ENCODE results near the gene ACTR2.
"Not testable (repeated sequence)": the region's sequence is repeated elsewhere in the genome, so short reads cannot be mapped to it uniquely, and the experiment has no call there.

ACTR2 gene

DNA sequence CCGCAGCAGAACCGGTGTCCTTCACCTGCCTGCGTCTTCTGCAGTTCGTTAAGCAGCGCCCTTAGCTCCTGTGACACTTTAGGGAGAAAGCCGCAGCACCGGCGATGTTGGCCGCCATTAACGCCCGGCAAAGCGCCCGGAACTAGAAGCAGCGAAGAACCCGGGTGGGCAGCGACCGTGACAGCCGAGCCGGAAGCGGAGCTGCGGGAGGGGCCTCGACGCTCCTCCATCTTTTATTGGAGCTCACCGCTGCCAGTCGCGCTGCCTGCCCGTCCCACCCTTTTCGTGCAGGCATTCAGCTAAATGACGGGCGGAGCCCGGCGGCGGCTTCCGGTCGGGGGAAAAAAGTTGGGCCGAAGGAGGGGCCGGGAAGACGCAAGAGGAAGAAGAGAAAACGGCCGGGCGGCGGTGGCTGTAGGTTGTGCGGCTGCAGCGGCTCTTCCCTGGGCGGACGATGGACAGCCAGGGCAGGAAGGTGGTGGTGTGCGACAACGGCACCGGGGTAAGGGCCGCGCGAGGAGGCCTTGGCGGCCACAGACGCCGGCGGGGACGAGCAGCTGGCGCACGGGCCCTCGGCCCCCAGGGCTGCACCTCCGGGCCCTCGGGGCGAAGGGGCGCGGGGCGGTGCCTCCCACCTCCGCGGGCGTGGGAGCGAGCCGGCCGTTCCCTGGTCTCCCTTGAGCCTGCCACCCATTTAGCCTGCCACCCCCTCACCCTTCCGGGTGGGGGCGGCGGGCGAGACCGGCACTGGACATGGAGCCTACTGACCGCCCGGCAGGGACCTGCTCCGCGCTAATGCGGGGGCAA lies at the start of gene ACTR2:
Gene ACTR2 (plus strand): TSS at position 376 of the 807 bp plus-strand sequence. CDS start 79 bp downstream, at position 455.
- DNase-seq (ENCODE audit: low spot score), result peak; percentile 97

- no peak for DNase-seq (ENCODE audit: low spot score)
Observed at GRCh38 chr2:65182570-65182969, 45.1 kb upstream of the ACTR2 start.

- not testable (repeated sequence) for DNase-seq (ENCODE audit: low spot score)
Observed at GRCh38 chr2:65183406-65183805, 44.2 kb upstream of the ACTR2 start.

- no peak for DNase-seq (ENCODE audit: low spot score)
Observed at GRCh38 chr2:65185012-65185411, 42.6 kb upstream of the ACTR2 start.

DNA sequence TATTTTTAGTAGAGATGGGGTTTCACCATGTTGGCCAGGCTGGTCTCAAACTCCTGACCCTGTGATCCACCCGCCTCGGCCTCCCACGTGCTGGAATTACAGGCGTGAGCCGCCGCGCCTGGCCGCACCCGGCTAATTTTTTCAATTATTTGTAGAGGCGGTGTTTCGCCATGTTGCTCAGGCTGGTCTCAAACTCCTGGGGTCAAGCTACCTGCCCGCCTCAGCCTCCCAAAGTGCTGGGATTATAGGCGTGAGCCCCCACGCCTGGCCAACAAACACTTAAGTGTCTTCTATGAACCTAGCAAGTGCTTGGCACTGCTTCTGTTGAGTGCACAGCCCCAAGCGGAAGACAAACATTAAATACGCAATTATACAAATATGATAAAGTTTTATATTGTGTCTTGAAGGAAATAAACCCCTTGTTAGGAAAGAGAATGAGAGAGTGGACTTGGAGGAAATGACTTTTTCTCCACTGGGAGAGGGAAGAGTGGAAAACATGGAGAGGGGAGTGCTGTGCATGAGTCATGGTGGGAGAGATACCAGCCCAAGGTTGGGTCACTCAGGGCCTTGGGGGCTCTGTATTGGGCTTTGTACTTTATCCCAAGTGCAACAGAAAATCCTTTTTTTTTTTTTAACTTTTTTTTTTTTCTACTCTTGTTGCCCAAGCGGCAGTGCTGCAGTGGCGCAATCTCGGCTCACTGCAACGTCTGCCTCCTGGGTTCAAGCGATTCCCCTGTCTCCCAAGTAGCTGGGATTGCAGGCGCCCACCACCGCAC lies 41.4 kb upstream of the ACTR2 start:
- no peak for DNase-seq (ENCODE audit: low spot score)

- peak; percentile 51 for DNase-seq (ENCODE audit: low spot score)
Observed at GRCh38 chr2:65186872-65187851, 40.5 kb upstream of the ACTR2 start.

DNA sequence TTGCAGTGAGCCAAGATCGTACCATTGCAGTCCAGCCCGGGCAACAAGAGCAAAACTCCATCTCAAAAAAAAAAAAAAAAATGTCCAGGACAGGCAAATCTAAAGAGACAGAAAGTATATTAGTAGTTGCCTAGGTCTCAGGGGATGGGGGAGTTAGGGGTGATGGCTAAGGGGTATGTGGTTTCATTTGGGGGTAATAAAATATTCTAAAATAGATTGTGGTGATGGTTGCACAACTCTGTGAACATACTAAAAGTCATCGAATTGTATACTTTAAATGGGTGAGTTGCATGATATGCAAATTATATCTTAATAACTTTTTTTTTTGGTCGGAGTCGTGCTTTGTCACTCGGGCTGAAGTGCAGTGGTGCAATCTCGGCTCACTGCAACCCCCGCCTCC lies 34.2 kb upstream of the ACTR2 start:
- no peak for DNase-seq (ENCODE audit: low spot score)

GRCh38 chr2:65198737-65199136 lies 28.9 kb upstream of the ACTR2 start:
- DNase-seq (ENCODE audit: low spot score), result no peak

- DNase-seq (ENCODE audit: low spot score), result no peak
Observed at GRCh38 chr2:65199166-65199565, 28.5 kb upstream of the ACTR2 start.

DNA sequence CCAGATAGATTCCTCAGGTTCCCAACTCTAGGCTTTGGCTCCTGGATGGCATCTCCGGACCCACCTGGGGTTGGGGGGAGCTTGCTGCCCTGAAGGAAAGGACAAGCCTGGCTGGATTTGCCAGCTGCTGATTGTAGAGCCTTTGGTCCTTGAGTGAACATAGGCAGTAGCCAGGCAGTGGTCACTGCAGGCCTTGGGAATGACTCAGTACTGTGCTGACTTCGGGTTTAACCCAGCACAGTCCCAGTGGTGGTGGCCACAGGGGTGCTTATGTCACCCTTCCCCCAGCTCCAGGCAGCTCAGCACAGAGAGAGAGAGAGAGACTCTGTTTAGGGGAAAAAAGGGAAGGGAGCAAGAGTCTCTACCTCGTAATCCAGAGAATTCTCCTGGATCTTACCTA lies 27.7 kb upstream of the ACTR2 start:
- DNase-seq (ENCODE audit: low spot score), result no peak

DNA sequence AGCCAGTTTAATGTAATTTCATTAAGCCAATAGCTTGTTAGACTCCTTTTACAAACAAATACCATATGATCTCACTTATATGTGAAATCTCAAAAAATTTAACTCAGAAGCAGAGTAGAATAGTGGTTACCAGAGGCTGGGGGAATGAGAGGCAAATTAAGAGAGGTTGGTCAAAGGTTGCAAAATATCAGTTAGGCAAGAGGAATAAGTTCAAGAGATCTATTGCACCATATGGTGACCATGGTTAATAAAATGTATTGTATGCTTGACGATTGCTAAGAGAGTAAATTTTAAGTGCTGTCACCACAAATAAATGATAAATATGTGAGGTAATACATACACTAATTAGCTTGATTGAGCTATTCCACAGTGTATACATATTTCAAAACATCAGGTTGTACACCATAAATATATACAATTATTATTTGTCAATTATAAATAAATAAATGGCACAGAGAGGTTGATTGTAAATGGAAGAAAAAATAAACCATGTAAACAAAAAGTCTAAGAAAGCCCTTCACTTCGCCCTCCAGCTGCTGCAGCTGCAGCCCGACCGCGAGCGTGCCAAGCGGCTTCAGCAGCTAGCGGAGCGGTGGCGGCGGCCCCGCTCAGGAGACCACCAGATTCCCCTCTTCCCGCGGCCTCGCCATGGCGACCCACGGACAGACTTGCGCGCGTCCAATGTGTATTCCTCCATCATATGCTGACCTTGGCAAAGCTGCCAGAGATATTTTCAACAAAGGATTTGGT lies 23.0 kb upstream of the ACTR2 start:
- no peak for DNase-seq (ENCODE audit: low spot score)

DNA sequence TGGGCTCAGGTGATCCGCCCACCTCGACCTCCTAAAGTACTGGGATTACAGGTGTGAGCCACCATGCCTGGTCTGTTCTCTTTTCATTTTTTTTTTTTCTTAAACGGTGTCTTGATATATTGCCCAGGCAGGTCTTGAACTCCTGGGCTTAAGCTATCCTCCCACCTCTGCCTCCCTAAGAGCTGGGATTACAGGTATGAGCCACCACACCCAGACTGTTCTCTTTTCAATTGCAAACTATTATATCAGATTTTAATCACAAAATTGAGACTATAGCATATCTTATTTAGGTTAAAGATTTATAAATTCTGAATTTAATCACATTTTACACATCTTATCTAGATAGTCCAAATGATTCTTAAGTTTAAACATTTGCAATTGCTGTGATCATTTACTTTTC lies 15.5 kb upstream of the ACTR2 start:
- no peak for DNase-seq (ENCODE audit: low spot score)

DNA sequence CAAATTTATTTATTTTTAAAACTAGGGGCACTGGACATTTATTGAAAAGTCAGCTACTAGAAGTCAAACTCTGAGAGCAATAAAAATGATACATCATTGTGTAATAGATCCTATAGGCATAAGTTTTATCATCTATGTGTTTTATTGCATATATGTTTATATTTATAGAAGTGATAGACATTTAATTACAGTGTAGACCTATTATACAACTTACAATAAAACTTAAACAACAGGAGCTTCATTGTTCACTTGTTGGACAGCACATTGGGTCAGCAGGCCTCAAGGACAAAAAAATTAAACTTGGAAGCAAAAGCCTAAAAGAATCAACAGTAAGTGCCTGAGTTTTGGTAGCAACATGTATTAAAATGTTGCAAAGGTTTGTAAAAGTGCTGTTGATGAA lies 15.0 kb upstream of the ACTR2 start:
- DNase-seq (ENCODE audit: low spot score), result no peak

GRCh38 chr2:65213035-65213434 lies 14.6 kb upstream of the ACTR2 start:
- DNase-seq (ENCODE audit: low spot score), result no peak

DNA sequence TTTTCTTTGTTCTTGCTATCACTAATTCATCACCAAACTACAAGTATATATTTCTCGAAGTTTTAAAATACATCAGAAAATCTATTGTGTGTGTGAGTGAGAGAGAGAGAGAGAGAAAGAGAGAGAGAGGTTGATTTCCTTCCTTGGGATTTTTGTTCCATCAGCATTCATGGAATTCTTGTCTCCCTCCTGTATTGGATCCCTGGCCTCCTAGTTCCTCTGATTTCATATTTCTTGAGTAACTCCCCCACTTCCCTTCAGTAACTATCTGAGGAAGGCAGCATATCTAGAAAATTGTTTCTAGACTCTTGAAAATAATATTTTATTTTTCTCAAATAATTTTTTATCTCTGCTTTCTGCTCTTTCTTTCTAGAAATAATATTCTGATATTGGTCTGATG lies 13.3 kb upstream of the ACTR2 start:
- no peak for DNase-seq (ENCODE audit: low spot score)

DNA sequence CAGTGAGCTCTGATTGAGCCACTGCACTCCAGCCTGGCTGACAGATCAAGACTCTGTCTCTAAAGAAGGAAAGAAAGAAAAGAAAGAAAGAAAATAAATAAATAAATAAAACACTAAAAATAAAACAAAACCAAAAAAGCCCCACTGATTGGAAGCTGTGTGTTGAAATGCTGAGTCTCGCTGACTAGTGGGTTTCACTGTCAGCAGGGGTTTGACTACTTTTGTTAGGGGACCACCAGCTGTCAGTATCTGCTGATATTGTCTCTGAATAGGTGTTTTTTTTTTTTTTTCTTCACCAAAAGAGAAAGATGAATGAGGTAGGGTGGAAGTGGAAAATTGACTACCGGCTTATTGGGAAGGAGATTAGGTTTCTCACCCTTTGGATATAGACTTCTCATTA lies 12.8 kb upstream of the ACTR2 start:
- DNase-seq (ENCODE audit: low spot score), result no peak

GRCh38 chr2:65215946-65216345 lies 11.7 kb upstream of the ACTR2 start:
- DNase-seq (ENCODE audit: low spot score), result no peak

DNA sequence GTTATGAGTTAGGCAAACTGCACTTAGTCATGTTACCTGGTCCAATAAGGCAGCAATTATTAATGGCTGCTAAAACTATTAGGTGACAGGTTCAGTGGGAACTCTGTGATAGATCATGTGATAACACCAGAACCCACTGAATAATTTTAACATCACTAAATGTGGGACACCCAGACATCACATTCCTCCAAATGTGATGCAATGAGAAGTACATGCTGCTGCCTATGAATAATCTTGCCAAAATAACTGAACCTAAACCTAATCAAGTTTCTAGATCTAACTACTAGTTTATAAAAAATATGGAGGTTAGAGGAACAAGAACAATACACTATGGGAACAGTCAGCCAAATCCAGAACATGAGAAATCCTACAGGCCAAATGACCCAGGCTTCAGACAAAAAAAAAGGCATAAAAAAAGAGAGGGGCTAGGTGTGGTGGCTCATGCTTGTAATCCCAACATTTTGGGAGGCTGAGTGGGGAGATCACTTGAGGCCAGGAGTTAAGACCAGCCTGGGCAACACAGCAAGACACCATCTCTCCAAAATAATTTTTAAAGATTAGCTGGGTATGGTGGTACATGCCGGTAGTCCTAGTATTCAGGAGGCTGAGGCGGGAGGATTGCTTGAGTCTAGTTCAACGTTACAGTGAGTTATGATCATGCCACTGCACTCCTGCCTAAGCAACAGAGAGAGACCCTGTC lies 7.0 kb upstream of the ACTR2 start:
- DNase-seq (ENCODE audit: low spot score), result no peak

- not testable (repeated sequence) for DNase-seq (ENCODE audit: low spot score)
Observed at GRCh38 chr2:65221275-65221674, 6.4 kb upstream of the ACTR2 start.

GRCh38 chr2:65227020-65227455 lies 593 bp upstream of the ACTR2 start:
- DNase-seq (ENCODE audit: low spot score), result peak; percentile 63

GRCh38 chr2:65228263-65228750 lies 676 bp downstream of the ACTR2 start:
- DNase-seq (ENCODE audit: low spot score), result peak; percentile 73
